ENCODE results near the gene TBX3.

TBX3 gene

GRCh38 chr12:114682785-114683708, 928 bp downstream of the TBX3 start:
- DNase-seq (ENCODE audit: low read depth) = no peak

DNA sequence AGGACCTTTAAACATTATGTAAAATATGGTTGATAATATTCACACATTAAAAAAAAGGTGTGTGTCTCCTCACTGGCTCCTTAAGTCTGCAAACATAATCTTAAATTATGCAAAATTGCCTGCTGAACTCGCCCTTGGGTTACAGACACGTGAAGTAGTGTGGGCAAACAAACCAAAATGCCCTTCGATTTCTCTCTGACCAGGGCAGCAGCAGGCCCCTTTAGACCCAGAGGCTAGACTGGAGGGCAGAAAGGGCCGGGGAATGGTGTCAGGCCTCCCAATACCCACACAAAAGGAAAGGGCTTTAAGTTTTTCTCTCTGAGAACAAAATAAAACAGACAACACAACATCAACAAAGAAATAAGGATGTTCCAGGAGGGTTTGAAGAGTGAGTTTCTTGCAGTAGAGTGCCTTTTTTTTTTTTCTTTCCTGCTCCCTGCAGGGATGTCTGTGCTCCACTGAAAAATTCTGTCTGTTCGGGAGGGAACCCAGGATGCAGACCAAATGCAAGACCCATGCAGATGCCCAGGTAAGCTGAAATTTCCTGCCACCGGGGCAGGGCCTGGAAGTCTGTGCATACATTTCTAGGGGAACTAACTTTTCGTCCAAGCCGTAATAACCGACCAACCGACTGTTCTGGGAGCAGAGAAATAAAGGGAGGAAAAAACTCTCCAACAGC, 1.7 kb downstream of the TBX3 start:
- DNase-seq (ENCODE audit: low read depth) = no peak

- DNase-seq (ENCODE audit: low read depth) = no peak
Measured at GRCh38 chr12:114681116-114681871, 2.7 kb downstream of the TBX3 start.

DNA sequence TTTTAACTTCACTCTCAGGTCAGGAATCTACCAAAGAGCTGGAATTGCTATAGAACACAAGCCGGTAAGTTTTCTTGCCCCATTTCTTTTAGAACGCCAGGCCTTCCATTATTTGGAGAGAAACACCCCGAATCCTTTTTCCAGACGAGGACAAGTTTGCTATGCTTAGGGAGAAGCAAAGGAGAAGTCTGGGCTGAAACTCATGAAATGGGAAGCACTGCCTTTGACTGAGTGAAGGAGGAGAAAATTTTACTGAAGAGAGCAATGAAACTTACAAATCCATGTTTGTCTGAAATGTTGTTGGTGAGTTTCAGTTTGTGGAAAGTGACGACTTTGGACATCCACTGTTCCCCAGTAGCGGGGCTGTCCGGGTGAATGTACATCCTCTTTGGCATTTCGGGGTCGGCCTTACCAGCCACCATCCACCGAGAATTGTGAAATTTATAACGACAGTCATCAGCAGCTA, 3.3 kb downstream of the TBX3 start:
- DNase-seq (ENCODE audit: low read depth) = no peak

- DNase-seq (ENCODE audit: low read depth) = no peak
Measured at GRCh38 chr12:114679942-114680341, 4.0 kb downstream of the TBX3 start.

- no peak for DNase-seq (ENCODE audit: low read depth)
Measured at GRCh38 chr12:114679452-114679875, 4.5 kb downstream of the TBX3 start.

DNA sequence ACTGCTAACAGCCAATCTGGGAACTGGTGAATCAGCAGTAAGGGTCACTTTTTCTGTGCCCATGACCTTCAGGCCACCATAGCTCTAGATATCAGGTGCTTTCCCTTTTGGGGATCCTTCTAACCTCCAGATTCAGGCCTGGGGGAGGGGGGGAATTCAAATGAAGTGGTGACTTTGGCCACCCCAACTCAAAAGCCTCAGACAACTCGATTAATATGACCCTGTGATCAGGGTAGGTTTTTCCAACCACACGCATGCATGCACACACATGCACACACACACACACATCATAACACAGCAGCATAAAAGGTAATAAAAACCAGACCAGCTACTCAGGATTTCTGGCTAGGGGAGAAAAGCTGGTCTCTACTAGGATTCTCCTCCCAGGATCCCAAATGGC, 5.3 kb downstream of the TBX3 start:
- DNase-seq (ENCODE audit: low read depth) = no peak

GRCh38 chr12:114678028-114678427, 5.9 kb downstream of the TBX3 start:
- no peak for DNase-seq (ENCODE audit: low read depth)

DNA sequence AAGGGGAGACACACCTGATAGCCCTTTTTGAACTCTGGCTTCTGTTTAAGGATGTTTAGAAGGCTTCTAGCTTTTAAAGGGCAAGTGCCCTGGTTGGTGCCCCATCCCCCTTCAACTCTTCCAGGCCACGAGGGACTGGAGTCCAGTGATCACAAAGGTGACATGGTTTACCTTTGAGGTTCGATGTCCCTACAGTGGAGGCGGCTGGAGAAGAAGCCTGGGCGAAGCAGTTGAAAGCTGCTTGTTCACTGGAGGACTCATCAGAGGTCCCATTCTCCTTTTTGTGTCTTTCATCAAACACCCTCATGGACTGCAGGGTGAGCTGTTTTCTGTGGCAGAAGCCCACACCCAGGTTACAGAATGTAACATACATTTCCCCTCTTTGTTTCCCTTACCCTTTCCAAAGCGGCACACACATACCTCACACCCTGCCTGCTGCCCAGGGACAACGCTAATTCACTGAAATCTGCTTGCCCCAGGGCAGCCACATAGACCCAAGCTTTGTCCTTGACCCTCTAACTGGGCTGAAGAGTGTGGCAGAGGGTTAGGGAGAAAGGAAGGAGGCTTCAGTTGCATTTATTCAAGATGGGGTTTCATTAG, 7.7 kb downstream of the TBX3 start:
- no peak for DNase-seq (ENCODE audit: low read depth)

DNA sequence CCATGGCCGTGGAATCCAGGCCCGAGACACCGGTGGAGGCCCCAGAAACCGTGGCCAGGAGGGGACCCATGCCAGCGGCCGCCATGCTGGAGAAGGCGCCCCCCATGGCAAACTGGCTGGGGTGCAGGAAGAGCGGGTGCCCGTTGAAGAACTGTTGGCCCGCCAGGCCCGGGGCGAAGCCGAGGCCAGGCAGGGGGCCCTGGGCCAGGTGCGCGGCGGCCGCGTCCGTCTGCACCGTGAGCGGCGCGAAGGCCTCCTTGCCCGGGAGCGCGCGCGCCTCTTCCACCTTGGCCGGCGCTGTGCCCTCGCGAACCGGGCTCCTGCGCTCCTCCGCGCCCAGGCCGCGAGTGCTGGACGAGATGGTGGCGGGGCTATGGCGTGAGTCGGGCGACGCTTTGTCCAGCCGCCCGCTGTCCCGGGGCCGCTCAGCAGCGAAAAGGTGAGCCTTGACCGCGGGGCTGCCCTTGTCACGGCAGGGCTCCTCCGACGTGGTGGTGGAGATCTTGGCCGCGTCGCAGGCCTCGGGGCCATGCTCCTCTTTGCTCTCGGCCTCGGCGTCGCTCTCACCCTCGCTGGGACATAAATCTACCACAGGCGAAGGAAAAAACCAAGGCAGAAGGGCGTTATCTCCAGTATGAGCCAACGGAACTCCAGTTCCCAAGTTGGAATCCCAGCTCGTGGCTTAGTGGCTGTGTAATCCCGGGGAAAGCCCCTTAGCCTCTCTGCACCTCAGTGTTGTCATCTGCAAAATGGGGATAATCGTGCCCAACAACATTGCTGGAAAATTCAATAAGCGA, 9.5 kb downstream of the TBX3 start:
- no peak for DNase-seq (ENCODE audit: low read depth)

DNA sequence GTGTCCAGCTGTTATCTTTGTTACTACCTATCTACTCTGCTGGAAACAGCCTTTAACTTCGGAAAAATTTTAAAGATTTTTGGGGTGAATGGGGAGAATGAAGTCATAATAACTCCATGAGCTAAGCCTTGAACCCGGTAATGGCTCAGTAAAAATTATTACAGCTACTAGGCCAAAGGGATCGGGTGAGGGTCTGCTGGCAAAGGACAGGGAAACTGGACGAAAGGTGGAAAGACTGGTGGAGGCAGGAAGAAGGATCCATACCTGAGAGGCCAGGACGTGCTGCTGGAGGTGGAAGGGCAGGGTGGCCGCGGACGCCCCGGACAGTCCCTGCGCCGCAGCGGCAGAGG, 10.1 kb downstream of the TBX3 start:
- DNase-seq (ENCODE audit: low read depth) = no peak

- DNase-seq (ENCODE audit: low read depth) = no peak
Measured at GRCh38 chr12:114673169-114673833, 10.7 kb downstream of the TBX3 start.

DNA sequence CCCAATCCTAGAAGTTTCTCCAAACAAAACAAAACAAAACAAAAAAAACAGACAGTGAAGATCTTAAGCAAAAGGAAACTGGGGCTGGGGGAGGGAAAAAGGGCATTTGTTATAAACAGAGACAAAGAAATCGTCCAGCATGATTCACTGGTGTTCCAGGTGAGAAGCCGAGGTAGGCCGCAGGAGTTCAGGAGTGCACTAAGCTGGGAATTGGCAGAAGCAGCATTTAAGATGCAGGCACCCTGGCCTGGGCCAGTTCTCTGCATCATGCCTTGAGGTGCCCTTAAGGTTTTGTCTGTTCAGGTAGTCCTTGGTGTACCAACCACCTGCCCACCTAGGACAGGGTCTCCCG, 11.2 kb downstream of the TBX3 start:
- DNase-seq (ENCODE audit: low read depth) = no peak

DNA sequence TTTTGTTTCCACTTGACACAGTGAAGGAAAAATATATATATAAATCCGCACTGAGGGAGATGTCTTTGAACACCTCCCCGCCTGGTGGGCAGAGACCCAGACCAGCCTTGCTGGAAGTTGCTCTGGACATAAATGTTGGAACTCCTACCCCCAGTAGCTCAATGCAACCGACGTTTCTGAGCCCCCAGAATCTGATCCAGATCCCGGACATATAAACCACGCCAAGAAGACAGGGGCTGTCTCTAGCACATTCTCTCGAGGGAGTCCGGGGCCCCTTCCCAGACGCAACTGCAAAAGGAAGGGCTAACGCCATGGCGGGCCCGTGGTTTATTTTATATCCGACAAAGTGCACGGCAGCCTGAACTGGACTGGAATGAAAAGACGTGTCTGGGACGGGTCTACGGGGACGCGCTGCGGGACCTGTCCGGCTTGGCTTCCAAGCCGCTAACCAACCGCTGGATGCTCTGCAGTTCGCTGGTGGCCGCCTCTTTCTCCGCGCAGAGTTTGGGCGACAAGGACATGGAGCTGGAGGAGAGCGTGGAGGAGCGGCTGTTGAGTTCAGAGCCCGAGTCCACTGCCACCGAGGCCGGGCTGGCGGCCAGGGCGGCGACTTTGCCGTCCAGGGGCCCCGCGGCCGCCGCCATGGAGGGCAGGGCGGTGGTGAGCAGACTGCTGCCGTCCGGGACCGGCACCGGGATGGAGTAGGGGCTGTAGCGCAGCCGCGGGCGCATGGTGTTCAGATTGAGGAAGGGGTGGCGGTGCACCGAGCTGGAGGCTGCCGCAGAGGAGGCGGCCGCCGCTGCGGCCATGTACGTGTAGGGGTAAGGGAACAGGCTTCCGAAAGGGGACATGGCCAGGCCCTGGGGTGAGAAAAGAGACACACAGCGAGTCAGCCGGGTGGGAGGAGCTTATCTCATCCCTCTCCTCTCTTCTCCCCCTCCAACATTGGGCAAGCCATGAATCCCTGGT, 12.2 kb downstream of the TBX3 start:
- DNase-seq (ENCODE audit: low read depth) = no peak

GRCh38 chr12:114671066-114671442, 12.9 kb downstream of the TBX3 start:
- no peak for DNase-seq (ENCODE audit: low read depth)

GRCh38 chr12:114670291-114670980, 13.5 kb downstream of the TBX3 start:
- no peak for DNase-seq (ENCODE audit: low read depth)

DNA sequence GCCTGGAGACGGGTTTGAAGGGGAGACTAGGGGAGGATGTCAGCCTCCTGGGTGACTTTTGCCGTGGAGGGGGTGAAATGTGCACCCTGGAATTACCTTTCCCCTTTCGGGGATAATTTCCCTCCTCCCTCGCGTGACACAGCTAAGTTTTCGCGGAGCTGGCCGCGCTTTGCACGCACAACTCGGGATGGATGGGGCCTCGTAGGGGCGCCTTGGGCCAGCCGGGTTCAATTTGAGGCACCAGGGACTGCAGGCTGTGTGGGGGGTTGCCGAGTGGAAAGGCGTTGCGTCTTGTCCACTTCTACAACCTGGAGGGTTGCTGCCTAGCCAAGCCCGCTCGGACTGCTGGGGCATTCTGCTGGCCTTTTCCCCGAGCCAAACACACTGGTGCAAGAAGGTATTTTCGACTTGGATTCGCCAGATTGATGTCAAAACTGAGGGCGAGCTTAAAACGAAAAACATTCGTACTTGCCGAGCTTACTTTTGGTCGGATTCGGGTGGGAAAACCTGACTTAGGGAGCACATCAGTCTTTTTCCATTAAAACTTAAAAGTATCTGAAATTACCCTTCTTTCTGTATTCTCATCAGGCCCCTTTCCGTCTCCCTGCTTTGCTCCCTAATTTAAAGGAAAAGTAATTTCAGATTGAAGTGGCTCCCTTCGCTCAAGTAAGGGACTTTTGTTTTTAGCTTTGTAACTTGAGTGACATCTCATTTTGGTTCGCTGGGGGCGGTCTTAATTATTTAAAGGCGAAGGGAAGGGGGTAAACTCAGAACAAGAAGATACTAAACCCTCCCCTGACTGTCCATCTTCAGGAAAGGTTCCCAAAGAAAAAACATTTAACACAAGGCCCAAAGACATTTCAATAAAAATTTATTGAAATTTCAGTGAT, 14.3 kb downstream of the TBX3 start:
- DNase-seq (ENCODE audit: low read depth) = no peak

DNA sequence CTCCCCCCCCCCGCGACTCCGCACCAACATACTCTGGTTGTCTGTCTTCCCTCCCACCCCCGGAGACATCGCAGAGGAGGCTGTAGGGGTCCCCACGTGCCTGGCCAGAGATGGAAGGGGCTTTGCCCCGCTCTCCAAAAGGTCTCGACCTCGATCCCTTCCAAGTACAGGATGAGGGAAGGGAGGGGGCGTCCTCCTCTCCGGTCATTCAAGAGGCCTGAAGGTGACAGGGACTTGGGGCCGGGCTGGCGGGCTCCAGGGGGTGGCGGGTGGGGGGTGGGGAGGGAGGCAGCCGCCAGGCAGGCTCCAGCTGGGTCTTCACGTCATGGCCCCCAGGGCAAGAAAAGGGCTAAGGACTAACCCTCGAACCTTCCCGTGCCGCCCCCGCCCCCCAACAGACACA, 15.1 kb downstream of the TBX3 start:
- no peak for DNase-seq (ENCODE audit: low read depth)
